RPMI8226 (cell line): Measurements from ENCODE around the gene REXO1.
A peak's percentile ranks its signal among the peaks of the same experiment; 100 is the strongest.

Source experiments
- DNase-seq: peaks from one replicate; pipeline ENCODE4 v3.0.0-alpha.2; 2015

The REXO1 gene

GRCh38 chr19:1783874-1784273, 64.4 kb downstream of the REXO1 start:
- no peak for DNase-seq

GRCh38 chr19:1783354-1783753, 64.9 kb downstream of the REXO1 start:
- no peak for DNase-seq

- no peak for DNase-seq
These were observed 65.8 kb downstream of the REXO1 start for GRCh38 chr19:1782521-1782920.

GRCh38 chr19:1780272-1780958, 67.9 kb downstream of the REXO1 start:
- peak; percentile 71 for DNase-seq

- DNase-seq, result no peak
These were observed 68.7 kb downstream of the REXO1 start for GRCh38 chr19:1779574-1779973.

- no peak for DNase-seq
These were observed 71.1 kb downstream of the REXO1 start for GRCh38 chr19:1777149-1777548.

- no peak for DNase-seq
These were observed 71.6 kb downstream of the REXO1 start for GRCh38 chr19:1776606-1777147.

GRCh38 chr19:1775951-1776605, 72.2 kb downstream of the REXO1 start:
- no peak for DNase-seq

- DNase-seq, result peak; percentile 53
These were observed 73.1 kb downstream of the REXO1 start for GRCh38 chr19:1774989-1775772.

GRCh38 chr19:1773184-1773583, 75.1 kb downstream of the REXO1 start:
- DNase-seq, result no peak

- DNase-seq, result no peak
These were observed 77.3 kb downstream of the REXO1 start for GRCh38 chr19:1770866-1771576.

- DNase-seq, result no peak
These were observed 78.7 kb downstream of the REXO1 start for GRCh38 chr19:1769645-1769985.

GRCh38 chr19:1768918-1769644, 79.2 kb downstream of the REXO1 start:
- DNase-seq, result no peak

- DNase-seq, result no peak
These were observed 80.0 kb downstream of the REXO1 start for GRCh38 chr19:1768248-1768647.

- DNase-seq, result peak; percentile 38
These were observed 80.8 kb downstream of the REXO1 start for GRCh38 chr19:1767464-1767933.

- DNase-seq, result no peak
These were observed 81.4 kb downstream of the REXO1 start for GRCh38 chr19:1766800-1767352.

GRCh38 chr19:1765904-1766799, 82.1 kb downstream of the REXO1 start:
- DNase-seq, result no peak
